Stimulated activated CD4-positive, alpha-beta T cell treated with anti-CD3 and anti-CD28 coated beads, Interleukin-4, amount 100 ng/mL, for 48 hours (primary cell): Measurements from ENCODE around the gene TRH.

Experiments
- DNase-seq, 2 donors: peaks; one replicate each; pipeline ENCODE4 v3.0.0-alpha.2; 2020; ENCODE audit warnings: low read depth in 2 of 2

The TRH gene, protein sequence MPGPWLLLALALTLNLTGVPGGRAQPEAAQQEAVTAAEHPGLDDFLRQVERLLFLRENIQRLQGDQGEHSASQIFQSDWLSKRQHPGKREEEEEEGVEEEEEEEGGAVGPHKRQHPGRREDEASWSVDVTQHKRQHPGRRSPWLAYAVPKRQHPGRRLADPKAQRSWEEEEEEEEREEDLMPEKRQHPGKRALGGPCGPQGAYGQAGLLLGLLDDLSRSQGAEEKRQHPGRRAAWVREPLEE

DNA sequence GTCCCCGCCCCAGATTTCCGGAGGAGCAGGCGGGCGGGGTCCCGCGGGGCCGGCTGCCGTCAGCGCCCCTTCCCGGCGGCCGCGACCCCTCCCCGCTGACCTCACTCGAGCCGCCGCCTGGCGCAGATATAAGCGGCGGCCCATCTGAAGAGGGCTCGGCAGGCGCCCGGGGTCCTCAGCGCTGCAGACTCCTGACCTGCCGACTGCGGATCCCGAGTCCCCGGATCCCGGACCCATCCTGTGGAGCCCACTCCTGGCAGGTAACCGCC is at the start of gene TRH:
TRH (plus strand) TSS at position 157 of the 269 bp plus-strand sequence. CDS start 1,097 bp downstream, outside the sequence.
- no peak for DNase-seq

DNA sequence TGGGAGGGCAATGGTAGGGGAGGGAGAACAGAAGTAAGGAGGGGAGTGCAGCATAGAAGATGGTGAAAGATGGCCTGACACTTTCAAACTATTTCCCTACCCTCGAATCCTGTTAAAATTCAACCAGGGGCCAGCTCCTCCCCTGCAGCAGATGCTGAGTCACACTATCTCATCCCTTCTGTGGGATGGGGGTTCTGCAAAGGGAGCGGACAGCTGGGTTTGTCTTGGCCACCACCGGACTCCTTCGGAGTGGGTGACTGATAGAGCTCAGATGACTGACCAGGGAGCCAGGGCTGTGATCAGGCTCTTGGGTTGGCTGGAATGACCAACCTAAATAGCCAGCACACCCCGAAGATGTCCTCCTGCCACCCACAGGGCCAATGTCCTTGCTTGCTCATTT is 47.4 kb upstream of the TRH start:
- no peak for DNase-seq

DNA sequence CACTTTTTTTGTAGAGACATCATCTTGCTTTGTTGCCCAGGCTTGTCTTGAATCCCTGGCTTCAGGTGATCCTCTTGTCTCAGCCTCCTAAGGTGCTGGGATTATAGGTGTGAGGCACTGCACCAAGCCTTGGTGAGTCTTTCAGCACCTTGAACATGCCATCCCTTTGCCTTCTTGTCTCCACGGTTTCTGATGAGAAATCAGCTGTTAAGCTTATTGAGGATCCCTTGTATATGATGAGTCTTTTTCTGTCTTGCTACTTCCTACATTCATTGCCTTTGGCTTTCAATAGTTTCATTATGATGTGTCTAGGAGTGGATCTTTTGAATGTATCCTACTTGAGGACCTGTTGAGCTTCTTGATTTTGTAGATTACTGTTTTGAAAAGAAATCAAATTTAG is 45.1 kb upstream of the TRH start:
- DNase-seq = no peak

DNA sequence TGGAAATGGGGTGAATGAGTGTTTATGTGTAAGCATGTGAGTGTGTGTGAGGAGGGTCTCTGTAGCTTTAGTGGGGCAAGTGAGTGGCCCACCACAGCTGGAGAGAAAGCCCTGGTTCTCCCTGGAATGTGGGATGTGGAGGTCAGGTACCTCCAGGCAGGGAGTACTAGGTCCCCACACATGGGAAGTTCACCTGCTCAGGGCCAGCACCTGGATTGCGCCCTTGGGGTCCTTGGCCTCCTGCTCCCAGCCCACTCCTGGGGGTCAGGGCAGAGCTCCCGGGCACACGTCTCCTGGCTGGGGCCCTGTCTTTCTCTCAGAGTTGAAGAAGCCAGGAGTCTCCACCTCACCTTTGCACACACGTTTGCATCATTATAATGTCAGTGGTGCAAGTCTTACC is 41.0 kb upstream of the TRH start:
- DNase-seq = no peak

DNA sequence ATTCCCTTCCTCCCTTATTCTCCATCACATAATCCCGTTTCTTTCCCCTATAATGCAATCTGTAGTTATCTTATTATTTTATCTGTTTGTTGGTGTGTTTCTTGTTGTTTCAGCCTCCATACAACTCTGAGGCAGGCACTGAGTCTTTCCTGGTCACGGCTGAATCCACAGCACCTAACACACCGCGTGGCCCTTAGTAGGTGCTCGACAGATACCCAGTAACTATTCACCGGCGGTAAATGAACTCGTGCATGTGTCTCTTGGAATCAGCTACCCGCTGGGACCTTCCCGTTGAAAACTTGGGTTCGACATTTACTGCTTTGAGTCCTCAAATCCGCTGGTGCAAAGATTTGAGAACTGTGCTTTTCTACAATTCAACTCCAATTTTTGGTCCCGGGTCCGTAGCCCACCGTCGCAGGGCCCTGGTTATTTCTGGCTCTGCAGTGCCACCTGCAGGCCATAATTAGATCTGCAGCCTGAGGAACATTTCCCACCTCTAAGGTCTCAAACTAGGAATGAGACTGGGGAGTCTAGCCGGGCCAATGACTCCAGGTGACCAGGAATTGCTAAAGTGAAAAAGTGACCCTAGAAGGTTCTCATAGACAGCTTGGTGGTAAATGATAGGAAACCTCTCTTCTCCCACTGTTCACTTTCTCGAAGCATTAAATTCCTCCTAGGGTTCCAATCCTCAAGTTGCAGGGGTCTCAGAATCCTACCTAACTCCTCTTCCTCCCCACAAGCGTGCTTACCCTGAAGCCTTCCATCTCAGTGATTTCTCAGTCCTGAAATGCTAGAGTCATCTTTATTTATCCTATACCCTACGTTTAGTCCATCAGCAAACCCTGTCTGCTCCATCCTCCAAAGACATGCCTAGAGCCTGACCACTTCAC is 40.0 kb upstream of the TRH start:
- no peak for DNase-seq

DNA sequence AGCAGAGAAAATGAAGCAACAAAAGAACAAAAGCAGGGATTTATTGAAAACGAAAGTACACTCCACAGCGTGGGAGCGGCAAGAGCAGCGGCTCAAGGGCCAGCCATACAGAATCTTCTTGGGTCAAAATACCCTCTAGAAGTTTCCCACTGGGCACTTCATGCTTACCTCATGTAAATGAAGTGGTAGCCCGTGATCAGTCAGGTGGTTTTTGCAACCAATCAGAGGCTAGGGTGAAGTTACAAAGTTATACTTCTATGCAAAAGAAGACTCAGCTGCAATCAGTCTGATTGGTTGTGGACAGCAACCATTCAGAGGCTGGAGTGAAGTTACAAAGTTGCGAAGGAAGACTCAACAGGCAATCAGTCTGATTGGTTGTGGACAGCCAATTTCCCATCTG is 37.8 kb upstream of the TRH start:
- DNase-seq = no peak

DNA sequence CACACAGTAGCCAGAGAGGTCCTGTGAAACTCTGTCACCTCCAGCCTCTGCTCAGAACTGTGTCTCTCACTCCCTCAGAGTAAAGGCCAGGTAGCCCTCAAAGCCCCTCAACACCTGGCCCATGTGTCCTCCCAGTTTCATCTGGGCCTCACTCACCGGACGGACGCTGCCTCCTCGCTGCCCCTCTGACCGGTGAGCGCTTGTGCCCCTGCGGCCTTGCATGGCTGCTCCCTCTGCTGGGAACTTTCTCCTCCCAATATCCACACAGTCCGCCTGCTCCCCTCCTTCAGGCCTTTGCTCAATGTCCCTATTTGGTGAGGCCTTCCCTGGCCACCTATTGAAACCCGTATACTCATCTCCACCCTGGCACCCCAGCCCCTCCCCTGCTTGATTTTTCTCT is 36.8 kb upstream of the TRH start:
- DNase-seq = no peak

DNA sequence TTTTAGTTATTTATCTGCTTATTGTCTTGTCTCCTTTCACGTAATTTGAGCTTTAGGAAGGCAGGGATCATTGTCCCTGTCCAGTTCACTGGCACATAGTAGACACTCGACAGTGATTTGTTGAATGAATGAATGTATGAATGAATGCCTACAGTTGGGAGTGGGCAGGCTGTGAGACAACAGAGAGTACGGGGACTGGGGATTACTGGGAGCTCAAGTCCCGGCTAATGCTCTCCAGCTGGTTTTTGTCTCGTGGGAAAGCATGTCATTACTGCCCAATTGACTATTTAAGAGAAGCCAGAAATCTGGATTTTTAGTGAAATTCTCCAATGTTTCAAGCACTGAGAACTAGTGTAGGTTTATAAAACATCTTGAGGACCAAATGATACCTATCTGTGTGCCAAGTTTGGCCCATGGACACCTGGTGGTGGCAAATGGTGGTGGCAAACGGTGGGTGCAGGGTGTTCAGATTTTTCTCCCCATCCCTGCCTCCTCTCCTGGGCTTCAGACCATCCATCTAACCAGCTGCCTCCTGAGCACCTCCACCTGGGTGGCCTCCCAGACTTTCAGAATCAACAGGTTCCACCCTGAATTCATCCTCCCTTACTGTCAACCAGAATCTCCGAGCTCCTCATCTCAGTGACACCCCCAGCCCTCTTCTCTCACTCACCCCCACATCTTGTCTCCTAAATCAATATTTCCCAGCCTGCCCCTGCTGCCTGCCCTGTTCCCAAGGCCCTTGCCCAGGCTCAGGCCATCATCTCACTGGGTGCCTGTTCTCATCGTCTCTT is 36.2 kb upstream of the TRH start:
- DNase-seq = no peak

DNA sequence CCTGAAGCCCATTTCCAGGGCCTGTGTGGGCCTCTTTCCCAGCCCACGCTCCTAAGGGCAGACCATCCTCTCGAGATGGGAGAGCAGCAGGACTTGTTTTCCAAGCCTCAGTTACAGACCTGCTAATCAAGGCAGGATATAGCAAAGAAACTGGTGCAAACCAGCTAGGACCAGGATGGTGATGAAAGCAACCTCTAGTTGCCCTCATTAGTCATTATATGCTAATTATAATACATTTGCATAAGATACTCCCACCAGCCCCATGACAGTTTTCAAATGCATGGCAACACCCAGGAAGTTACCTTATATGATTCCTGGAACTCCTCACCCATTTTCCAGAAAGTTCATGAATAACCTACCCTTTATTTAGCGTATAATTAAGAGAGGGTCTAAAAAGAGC is 34.4 kb upstream of the TRH start:
- DNase-seq = no peak

DNA sequence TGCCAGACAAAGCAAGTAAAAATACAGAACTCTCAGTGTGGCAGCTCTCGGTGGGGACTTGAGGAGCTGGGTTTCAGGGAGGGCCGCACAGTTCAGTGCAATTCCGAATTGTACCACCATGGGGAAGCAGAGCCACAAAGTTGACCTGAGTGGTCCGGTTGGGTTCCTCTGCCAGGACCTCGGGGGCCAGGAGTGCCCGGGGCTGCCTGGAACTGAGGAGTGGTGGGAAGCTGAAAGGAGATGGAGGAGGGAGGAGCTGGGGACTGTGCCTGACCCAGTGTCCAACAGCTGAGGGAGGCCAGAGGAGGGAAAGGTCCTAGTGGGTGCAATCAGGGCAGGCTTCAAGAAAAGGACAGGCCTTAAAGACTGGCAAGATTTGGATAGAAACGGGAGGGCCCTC is 32.2 kb upstream of the TRH start:
- DNase-seq = peak; percentile 26 to 37

DNA sequence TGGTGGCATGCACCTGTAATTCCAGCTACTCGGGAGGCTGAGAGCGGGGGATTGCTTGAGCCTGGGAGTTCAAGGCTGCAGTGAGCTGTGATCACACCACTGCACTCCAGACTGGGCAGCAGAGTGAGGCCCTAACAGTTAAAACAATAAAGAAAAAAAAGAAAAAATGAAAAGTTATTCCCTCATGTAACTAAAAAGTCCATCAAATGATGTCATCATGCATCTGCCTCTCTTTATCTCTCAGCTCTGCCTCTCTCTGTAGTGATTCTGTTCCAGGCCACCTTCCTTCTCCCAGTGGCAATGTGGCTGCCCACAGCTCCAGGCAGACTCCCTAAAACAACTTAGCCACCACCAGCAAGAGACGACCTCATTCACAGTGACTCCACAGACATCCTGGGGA is 31.5 kb upstream of the TRH start:
- DNase-seq = no peak

DNA sequence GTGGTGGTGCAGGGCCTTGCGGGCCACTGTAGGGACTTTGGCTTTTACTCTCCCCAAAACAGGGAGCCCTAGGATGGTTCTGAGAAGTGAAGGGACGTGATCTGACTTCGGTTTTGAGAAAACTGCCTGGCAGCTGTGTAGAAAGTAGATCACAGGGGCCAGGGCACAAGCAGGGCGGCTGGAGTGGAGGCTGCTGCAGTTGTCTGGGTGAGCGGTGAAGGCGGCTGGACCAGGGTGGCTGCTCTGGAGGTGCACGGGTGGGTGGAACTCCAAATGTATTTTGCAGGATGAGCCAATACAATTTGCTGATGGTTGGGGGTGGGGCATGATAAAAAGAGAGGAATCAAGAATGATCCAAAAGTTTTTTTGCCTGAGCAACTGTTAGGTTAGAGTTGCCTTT is 29.8 kb upstream of the TRH start:
- DNase-seq = no peak

DNA sequence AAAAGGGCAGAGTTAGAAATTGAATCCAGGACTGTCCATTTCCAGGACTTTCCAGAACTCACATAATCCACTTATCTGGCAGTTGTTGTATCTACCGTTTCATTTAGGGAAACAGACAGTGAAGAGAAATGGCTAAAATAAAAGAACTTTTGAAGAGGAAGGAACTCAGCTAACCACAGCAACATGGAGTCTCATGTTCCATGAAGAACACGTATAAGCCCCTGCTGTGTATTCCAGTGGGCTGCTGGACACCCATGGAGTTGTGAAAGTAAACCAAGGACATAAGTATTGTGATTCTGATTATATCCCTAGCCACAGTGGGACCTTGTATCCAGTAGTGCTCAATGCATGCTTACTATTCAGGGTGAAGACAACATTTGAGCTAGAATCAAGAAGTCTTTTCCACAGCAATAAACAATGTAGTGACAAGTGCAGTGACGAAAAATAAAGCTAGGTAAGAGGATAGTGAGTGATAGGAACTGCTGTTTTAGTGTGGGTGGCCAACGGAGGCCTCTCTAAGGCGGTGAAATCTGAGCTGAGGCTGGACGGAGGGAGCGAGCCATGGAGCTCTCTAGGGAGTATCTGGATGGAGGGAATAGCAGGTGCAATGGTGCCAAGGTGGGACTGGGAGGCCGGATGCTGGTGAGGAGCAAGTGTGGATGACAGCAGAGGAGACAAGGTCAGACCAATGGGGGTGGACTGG is 26.8 kb upstream of the TRH start:
- DNase-seq = no peak

DNA sequence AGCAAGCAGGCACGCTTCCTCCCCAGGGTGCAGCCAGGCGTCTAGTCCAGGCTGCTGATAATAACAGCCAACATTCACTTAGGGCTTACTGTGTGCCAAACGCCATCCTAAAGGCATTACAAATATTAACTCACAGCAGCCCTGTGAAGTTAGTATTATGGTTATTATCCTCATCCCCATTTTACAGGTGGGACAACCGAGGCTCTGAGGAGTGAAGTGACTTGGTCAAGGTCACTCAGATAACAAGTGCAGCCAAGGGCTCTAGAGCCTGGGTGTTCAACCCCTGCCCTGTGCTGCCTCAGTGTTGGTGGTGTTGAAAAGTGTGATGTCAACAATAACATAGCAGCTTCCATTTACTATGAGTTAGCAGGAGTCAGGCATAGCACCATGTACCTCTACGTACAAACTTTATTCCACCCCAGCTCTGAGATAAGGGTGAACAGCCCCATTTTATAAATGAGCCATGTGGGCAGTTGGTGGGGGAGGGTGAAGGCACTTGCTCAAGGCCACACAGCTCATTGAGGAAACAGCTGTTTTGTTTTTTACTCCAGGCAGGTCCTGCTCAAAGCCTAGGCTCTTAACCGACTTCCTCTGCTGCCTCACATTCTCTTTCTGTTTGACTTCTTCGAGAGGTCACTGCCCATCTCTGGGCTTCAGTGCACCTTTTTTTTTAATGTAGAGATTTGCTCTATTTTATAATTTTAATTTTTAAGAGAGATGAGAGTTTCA is 24.0 kb upstream of the TRH start:
- no peak for DNase-seq

DNA sequence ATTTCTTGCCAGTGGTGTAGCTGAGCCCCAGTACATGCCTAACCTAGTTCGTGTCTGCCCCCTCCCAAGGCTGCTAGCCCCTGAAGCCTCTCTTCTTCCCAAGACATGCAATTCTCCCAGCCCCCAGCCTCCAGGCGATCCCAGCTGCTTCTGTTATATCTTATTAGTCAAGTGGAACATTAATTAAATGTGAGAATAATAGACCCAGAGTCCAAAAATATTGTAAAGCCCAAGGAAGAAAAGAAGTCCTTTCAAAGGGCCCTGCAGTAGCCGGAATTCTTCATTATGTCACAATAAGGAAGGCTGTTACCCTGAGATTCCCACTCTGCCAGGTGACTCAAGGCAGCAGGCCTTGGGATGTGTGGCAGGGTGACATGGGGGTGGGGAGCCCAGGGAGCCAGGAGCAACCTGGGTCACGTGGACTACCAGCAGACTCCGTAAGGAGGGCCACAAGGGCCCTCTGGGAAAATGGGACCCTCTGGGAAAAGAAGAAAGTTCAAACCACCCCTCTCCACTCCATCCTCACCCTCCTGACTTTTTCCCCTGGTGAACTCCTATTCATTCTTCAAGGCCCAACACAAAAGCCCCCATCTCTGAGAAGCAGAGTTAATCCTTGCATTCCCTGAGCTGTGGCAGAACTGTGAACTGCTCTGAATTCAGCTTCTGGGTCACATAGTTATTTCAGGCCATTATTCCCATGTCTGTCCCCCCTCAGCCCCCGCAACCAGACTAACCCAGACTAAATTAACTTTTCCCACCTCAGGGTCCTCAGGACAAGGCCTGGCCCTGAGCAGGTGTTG is 21.8 kb upstream of the TRH start:
- DNase-seq = no peak

DNA sequence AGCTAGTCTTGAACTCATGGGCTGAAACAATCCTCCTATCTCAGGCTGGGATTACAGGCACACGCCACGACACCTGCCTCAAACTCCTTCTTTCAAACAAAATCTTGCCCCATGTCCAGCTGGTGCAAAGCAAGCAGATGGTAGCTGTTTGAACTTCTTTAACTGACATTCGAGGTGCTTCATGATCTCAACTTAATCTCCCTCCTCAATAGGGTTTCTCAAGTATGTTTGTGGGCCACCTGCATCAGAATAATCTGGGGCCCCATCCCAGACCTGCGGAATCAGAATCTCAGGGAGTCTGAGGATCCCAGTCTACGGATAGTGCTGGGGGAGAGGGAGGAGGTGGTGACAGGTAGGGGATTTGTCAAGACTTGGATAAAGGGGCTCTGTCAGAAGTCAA is 20.9 kb upstream of the TRH start:
- no peak for DNase-seq

DNA sequence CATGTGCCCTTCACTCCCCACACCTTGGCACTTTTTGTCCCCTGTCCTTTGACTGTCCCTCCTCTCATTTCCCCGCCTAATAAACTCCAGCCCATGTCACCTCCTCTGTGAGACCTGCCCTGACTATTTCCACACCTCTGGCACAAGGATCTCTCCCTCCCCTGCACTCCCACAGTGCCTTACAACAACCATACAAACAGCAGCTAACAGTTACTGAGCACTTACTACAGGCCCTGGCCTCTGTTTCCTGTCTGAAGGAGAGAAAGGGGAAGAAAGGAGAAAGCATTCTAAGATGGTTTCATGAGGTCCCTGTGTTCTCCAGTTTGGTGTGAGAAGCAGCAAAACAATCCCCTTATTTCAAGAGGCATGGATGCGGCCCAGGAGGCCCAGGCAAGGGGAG is 20.0 kb upstream of the TRH start:
- DNase-seq = no peak

DNA sequence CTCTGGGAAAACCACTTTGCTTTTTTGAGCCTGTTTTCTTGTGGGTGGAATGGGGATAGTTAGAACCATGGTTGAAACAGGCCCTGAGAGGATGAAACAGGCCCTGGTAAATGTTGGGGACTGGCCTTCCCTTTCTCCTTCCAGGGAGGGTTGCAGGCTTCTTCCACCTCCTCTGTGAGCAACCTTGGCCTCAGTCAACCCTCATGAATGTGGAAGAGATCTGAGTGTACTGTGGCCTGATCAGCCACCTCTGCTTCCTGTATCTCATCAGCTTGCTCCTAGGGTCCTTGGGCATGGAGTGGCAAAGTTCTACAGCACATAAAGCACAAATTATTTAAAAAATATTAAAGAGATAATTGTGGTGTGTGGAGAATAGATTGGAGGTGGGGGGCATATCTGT is 17.6 kb upstream of the TRH start:
- no peak for DNase-seq

DNA sequence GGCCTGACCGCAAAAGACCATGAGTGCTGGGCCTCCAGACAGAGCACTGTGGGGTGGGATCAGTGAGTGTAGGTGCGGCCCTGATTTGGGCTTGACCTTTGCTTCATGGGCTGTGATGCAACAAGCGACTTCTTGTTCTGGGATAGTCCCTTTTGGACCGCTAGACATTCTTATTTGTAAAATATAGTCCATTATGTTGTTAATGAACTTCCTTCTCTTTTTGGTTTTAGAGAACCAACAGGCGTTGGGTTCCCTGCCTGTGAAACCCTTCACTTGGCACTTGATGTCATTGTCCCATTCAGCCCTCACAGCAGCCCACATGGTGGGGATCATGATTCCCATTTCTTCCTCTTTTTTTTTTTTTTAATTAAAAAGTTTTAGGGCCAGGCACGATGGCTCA is 15.8 kb upstream of the TRH start:
- DNase-seq = no peak

DNA sequence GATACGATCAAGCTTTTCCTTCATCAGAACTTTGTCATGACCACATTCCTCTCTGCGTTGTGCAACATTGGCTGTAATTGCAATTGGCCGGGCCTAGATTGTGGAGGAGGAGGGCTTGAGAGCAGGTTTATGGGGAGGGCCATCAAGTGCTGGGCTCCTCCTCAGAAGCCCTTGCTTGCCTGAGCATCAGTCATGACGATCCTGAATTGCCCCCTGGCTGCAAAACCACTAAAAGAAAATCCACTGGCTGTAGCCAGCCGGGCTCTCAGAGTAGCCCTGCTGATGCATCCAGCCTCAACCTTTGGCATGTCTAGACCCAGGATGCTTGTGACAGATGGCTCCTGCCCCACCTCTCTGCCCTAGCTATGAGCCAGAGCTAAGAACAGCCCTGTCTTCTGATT is 13.4 kb upstream of the TRH start:
- DNase-seq = no peak

DNA sequence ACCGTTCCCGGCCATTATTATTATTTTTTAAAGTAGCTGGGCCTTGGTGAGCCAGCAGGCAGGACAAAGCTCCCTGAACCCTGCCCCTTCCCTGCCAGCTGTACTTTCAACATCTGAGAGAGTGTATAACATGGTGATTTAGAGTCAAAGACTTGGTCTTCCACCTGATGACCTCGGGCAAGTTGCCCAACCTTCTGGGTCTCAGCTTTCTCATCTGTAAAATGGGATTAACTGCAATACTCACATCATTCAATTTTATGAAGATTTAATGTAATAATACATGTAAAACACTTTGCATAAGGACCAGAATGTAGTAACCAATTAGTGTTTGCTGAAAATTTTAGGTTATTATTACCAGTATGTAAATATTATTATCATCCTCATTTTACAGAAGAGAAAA is 11.9 kb upstream of the TRH start:
- DNase-seq = no peak
